ENCODE results near the gene PLPP4.

The PLPP4 gene

GRCh38 chr10:120599200-120599724 lies 142.2 kb downstream of the PLPP4 start:
- Histone ChIP-seq H2AFZ (ENCODE audit: low read depth, low read length, severe bottlenecking) (no peak overlapping the region), H3K9me2 (replicated peaks; ENCODE audit: insufficient read depth, low read length) (no peaks in the 10 kb centered on the region), H3K9me3 (ENCODE audit: insufficient read depth, low read length) (no peaks in the 10 kb centered on the region), H3K4me3 (ENCODE audit: insufficient read depth, low read length, poor library complexity, severe bottlenecking) (no peak overlapping the region), H3K79me2 (ENCODE audit: insufficient read depth, low read length) (no peaks in the 10 kb centered on the region), H3K36me3 (ENCODE audit: low read length) (no peaks in the 10 kb centered on the region), H3K9ac (ENCODE audit: low read length) (no peak overlapping the region), H3K4me2 (ENCODE audit: low read depth, low read length, poor library complexity, severe bottlenecking) (no peak overlapping the region), H4K20me1 (ENCODE audit: low read depth, low read length) (no peaks in the 10 kb centered on the region), H3K27ac (ENCODE audit: low read depth, low read length) (no peak overlapping the region), H3F3A (ENCODE audit: insufficient read depth) (no peaks in the 10 kb centered on the region), H3K27me3 (ENCODE audit: low read length) (no peaks in the 10 kb centered on the region)
- TF ChIP-seq EZH2phosphoT487 (conservative IDR thresholded peaks at IDR 0.05; ENCODE audit: low read length) (no peak), CTCF (IDR thresholded peaks at IDR 0.05; ENCODE audit: insufficient read depth, low read length, poor library complexity, severe bottlenecking) (no peak)

- H2AFZ ChIP-seq (ENCODE audit: low read depth, low read length, severe bottlenecking), result no peak overlapping the region
- no peaks in the 10 kb centered on the region for H3K27me3 ChIP-seq (ENCODE audit: low read length)
- H3F3A ChIP-seq (ENCODE audit: insufficient read depth), result no peaks in the 10 kb centered on the region
- no peaks in the 10 kb centered on the region for H3K36me3 ChIP-seq (ENCODE audit: low read length)
- no peaks in the 10 kb centered on the region for H3K9me2 ChIP-seq (replicated peaks; ENCODE audit: insufficient read depth, low read length)
- H3K9ac ChIP-seq (ENCODE audit: low read length), result no peak overlapping the region
- no peak overlapping the region for H3K27ac ChIP-seq (ENCODE audit: low read depth, low read length)
- H4K20me1 ChIP-seq (ENCODE audit: low read depth, low read length), result no peaks in the 10 kb centered on the region
- no peak overlapping the region for H3K4me3 ChIP-seq (ENCODE audit: insufficient read depth, low read length, poor library complexity, severe bottlenecking)
- TF ChIP-seq CTCF (IDR thresholded peaks at IDR 0.05; ENCODE audit: insufficient read depth, low read length, poor library complexity, severe bottlenecking) (no peak), EZH2phosphoT487 (conservative IDR thresholded peaks at IDR 0.05; ENCODE audit: low read length) (no peak)
- no peaks in the 10 kb centered on the region for H3K79me2 ChIP-seq (ENCODE audit: insufficient read depth, low read length)
- H3K9me3 ChIP-seq (ENCODE audit: insufficient read depth, low read length), result no peaks in the 10 kb centered on the region
- no peak overlapping the region for H3K4me2 ChIP-seq (ENCODE audit: low read depth, low read length, poor library complexity, severe bottlenecking)
These were observed 144.0 kb downstream of the PLPP4 start for GRCh38 chr10:120600871-120601649.

DNA sequence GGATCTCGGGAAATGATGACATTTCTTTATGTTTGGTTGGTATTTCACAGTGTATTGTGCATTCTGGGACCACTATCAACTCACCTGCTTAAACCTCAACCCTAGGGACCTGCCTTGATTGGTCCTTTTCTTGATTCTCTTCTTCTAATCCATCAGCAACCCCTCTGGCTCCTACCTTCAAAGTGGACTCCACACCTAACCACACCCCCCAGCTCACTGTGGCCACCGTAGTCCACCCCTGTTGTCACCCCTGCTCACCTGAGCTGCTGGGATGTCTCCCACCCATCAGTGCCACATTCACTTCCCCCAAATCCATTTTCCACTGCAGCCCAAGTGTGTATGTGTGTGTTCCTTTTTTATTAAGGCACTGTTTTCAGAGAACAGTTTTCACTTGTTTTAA lies 145.0 kb downstream of the PLPP4 start:
- Histone ChIP-seq H3K27me3 (ENCODE audit: low read length) (no peaks in the 10 kb centered on the region), H3F3A (ENCODE audit: insufficient read depth) (no peaks in the 10 kb centered on the region), H2AFZ (ENCODE audit: low read depth, low read length, severe bottlenecking) (no peak overlapping the region), H3K4me3 (ENCODE audit: insufficient read depth, low read length, poor library complexity, severe bottlenecking) (no peak overlapping the region), H3K27ac (ENCODE audit: low read depth, low read length) (no peak overlapping the region), H3K36me3 (ENCODE audit: low read length) (no peaks in the 10 kb centered on the region), H3K9me3 (ENCODE audit: insufficient read depth, low read length) (no peaks in the 10 kb centered on the region), H3K9ac (ENCODE audit: low read length) (no peak overlapping the region), H3K79me2 (ENCODE audit: insufficient read depth, low read length) (no peaks in the 10 kb centered on the region), H3K4me2 (ENCODE audit: low read depth, low read length, poor library complexity, severe bottlenecking) (no peak overlapping the region), H4K20me1 (ENCODE audit: low read depth, low read length) (no peaks in the 10 kb centered on the region), H3K9me2 (replicated peaks; ENCODE audit: insufficient read depth, low read length) (no peaks in the 10 kb centered on the region)
- TF ChIP-seq CTCF (IDR thresholded peaks at IDR 0.05; ENCODE audit: insufficient read depth, low read length, poor library complexity, severe bottlenecking) (no peak), EZH2phosphoT487 (conservative IDR thresholded peaks at IDR 0.05; ENCODE audit: low read length) (no peak)

Data from SU-DHL-6 (cell line).